ENCODE data around the gene GNAT1. TPM values are rescaled to one million over a fixed set of nuclear protein-coding genes. Genes with fewer than 3 reads are reported as not detected.
"Not testable (repeated sequence)": the region's sequence is repeated elsewhere in the genome, so short reads cannot be mapped to it uniquely, and the experiment has no call there.

GNAT1 gene
- total and polyA plus RNA-seq, 2 experiments from 2014 or later = not detected

DNA sequence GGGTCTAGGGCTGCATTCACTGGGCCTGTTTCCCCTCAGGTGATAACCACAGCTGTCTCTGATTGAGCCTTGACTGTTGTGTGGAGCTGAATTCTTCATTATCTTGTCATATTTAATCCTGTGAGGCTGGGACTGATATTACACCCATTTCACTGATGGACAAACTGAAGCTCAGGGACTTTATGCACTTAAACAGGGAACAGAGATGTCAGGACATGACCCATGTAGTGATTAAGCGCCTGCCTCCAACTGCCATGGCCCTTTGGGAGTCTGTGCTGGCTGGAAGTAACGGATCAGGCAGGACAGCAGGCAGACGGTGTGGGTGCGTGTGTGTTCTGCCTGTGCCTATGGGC is 52.1 kb downstream of the GNAT1 start:
- in situ Hi-C loops (cut with MboI) = no loop called here
- H3F3A ChIP-seq (ENCODE audit: insufficient read depth) = peaks cover 41% of the 10 kb centered on the region
- 0 out of 2 replicates have a peak overlapping the region, but pooled peaks have one; percentile 20 for H3K9ac ChIP-seq
- peak overlapping the region; percentile 61 for H3K27ac ChIP-seq
- H2AFZ ChIP-seq = no peak overlapping the region
- H4K20me1 ChIP-seq (ENCODE audit: insufficient read depth) = no peaks in the 10 kb centered on the region
- TF ChIP-seq EZH2phosphoT487 (IDR thresholded peaks at IDR 0.05; ENCODE audit: insufficient read depth, low read depth) = no peak
- no peak for TF ChIP-seq EZH2 (IDR thresholded peaks at IDR 0.05; ENCODE audit: insufficient read depth, poor library complexity, severe bottlenecking)
- H3K9me2 ChIP-seq (ENCODE audit: insufficient read depth) = no peaks in the 10 kb centered on the region
- peaks cover 50% of the 10 kb centered on the region for H3K4me1 ChIP-seq (ENCODE audit: insufficient read depth)
- 88 to 97% methylated on average over 4 of the region's 4 CpGs for WGBS, 2 experiments (ENCODE audit: low coverage in 1 of 2, low lambda C conversion rate in 2 of 2, missing lambda C conversion rate in 2 of 2)
- H3K4me2 ChIP-seq (ENCODE audit: unreplicated experiment) = peak overlapping the region; percentile 3
- no peak overlapping the region for H3K4me3 ChIP-seq
- no peak for DNase-seq
- H3K27me3 ChIP-seq (replicated peaks; ENCODE audit: insufficient read depth) = no peaks in the 10 kb centered on the region
- H3K79me2 ChIP-seq (ENCODE audit: insufficient read depth) = peaks cover 92% of the 10 kb centered on the region
- H3K36me3 ChIP-seq (ENCODE audit: low read depth) = no peaks in the 10 kb centered on the region; the same call in 1 of the 2 replicates
- no peaks in the 10 kb centered on the region for H3K9me3 ChIP-seq (ENCODE audit: low read depth)

DNA sequence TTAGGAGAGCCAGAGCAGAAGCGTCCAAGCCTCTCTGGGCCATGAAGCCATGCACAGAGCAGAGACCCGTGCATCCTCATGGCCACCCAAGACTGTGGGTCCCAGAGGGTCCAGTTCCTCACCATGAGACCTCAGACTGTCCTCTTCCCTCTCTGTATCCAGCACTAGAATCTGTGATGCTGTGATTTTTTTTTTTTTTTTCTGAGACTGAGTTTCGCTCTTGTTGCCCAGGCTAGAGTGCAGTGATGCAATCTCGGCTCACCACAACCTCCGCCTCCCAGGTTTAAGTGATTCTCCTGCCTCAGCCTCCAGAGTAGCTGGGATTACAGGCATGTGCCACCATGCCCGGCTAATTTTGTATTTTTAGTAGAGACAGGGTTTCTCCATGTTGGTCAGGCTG is 53.4 kb downstream of the GNAT1 start:
- Histone ChIP-seq H3K79me2 (ENCODE audit: insufficient read depth) (peaks cover 92% of the 10 kb centered on the region), H3K4me1 (ENCODE audit: insufficient read depth) (peaks cover 50% of the 10 kb centered on the region), H3K27ac (peak overlapping the region; percentile 91), H3K9ac (peak overlapping the region; percentile 77), H3F3A (ENCODE audit: insufficient read depth) (peaks cover 41% of the 10 kb centered on the region)
- H3K9me2 ChIP-seq (ENCODE audit: insufficient read depth); H4K20me1 ChIP-seq (ENCODE audit: insufficient read depth); H3K4me3 ChIP-seq; DNase-seq; H3K4me2 ChIP-seq (ENCODE audit: unreplicated experiment); H3K36me3 ChIP-seq (ENCODE audit: low read depth); H3K27me3 ChIP-seq (replicated peaks; ENCODE audit: insufficient read depth); H2AFZ ChIP-seq; H3K9me3 ChIP-seq (ENCODE audit: low read depth); in situ Hi-C loops (cut with MboI): not testable (repeated sequence)
- 81 to 88% methylated on average over 6 of the region's 6 CpGs for WGBS, 2 experiments (ENCODE audit: low coverage in 1 of 2, low lambda C conversion rate in 2 of 2, missing lambda C conversion rate in 2 of 2)

DNA sequence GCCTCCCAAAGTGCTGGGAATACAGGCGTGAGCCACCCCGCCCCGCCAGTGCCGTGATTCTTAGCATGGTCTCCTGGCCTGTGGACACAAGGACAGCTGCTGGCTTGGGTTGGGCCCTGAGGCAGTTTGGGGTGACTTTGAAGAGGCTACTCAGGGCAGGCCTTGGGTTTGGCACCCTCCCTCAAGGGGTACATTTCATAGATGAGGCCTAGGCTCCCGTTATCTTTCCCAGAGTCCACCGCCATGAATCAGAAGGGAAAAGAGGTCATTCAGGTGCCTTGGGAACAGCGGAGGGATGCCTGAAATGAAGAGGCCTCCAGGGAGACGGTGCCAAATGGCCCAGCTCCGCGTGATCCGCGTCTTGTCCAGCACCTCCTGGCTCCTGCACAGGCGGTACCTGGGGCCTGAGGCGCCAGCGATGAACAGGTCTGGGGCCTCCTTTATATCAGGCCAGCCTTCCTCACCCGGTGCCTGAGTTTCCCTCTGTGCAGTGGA is 53.9 kb downstream of the GNAT1 start:
- H3K4me2 ChIP-seq (ENCODE audit: unreplicated experiment) = peak overlapping the region; percentile 82
- TF ChIP-seq EZH2 (IDR thresholded peaks at IDR 0.05; ENCODE audit: insufficient read depth, poor library complexity, severe bottlenecking) (no peak), EZH2phosphoT487 (IDR thresholded peaks at IDR 0.05; ENCODE audit: insufficient read depth, low read depth) (no peak)
- 63 to 68% methylated on average over 16 of the region's 16 CpGs for WGBS, 2 experiments (ENCODE audit: low coverage in 1 of 2, low lambda C conversion rate in 2 of 2, missing lambda C conversion rate in 2 of 2)
- in situ Hi-C loops (cut with MboI) = no loop called here
- no peaks in the 10 kb centered on the region for H3K9me3 ChIP-seq (ENCODE audit: low read depth)
- peak overlapping the region; percentile 62 for H3K4me3 ChIP-seq
- no peaks in the 10 kb centered on the region; the same call in 1 of the 2 replicates for H3K36me3 ChIP-seq (ENCODE audit: low read depth)
- no peaks in the 10 kb centered on the region for H3K9me2 ChIP-seq (ENCODE audit: insufficient read depth)
- peaks cover 44% of the 10 kb centered on the region for H3F3A ChIP-seq (ENCODE audit: insufficient read depth)
- DNase-seq = no peak
- peaks cover 50% of the 10 kb centered on the region for H3K4me1 ChIP-seq (ENCODE audit: insufficient read depth)
- H3K79me2 ChIP-seq (ENCODE audit: insufficient read depth) = peaks cover 92% of the 10 kb centered on the region
- peak overlapping the region; percentile 91 for H3K27ac ChIP-seq
- no peaks in the 10 kb centered on the region for H4K20me1 ChIP-seq (ENCODE audit: insufficient read depth)
- no peaks in the 10 kb centered on the region for H3K27me3 ChIP-seq (replicated peaks; ENCODE audit: insufficient read depth)
- peak overlapping the region; percentile 77 for H3K9ac ChIP-seq
- H2AFZ ChIP-seq = no peak overlapping the region

DNA sequence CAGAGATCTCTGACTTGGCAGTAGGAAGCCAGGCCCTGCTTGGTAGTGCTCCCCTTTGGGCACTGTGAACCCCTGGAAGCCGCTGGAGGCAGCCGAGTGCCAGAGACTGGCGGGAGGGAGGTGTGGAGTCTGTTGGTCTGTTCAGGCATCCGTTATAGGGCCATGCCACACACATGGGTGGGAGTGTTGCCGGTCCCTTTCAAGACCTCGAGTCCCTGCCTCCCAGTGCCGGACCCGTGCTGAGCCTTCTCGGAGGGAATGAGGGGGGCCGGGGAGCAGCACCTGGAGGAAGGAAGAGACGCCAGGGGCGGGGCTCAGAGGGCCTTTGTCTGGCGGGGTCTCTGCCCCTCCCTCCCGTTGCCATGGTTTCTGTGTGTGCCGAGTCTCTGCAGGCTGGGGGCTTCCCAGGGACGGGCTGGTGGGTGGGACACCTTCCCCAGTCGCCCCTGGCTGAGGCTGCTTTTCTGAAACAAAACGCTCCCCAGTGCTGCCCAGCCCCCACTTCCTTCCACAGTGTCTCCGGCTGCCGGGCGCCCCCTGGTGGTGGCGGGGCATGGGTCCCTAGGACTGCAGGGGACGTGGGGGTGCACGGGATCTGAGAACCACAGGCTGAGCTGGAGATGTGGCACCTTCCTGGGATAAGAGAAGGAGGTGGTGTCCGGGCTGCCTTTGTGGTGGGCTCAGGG is 54.6 kb downstream of the GNAT1 start:
- H3K4me2 ChIP-seq (ENCODE audit: unreplicated experiment) = peak overlapping the region; percentile 82
- H3K9me2 ChIP-seq (ENCODE audit: insufficient read depth) = no peaks in the 10 kb centered on the region
- peak overlapping the region; percentile 77 for H3K9ac ChIP-seq
- in situ Hi-C loops (cut with MboI) = no loop called here
- WGBS, 2 experiments (ENCODE audit: low coverage in 1 of 2, low lambda C conversion rate in 2 of 2, missing lambda C conversion rate in 2 of 2) = 4 to 7% methylated on average over 19 to 24 of the region's 25 CpGs
- no peaks in the 10 kb centered on the region; the same call in 1 of the 2 replicates for H3K36me3 ChIP-seq (ENCODE audit: low read depth)
- peak overlapping the region; percentile 62 for H3K4me3 ChIP-seq
- H3K27me3 ChIP-seq (replicated peaks; ENCODE audit: insufficient read depth) = no peaks in the 10 kb centered on the region
- H2AFZ ChIP-seq = no peak overlapping the region
- TF ChIP-seq EZH2 (IDR thresholded peaks at IDR 0.05; ENCODE audit: insufficient read depth, poor library complexity, severe bottlenecking) = no peak
- no peak for TF ChIP-seq EZH2phosphoT487 (IDR thresholded peaks at IDR 0.05; ENCODE audit: insufficient read depth, low read depth)
- DNase-seq = peak; percentile 94
- H3K4me1 ChIP-seq (ENCODE audit: insufficient read depth) = peaks cover 50% of the 10 kb centered on the region
- peaks cover 92% of the 10 kb centered on the region for H3K79me2 ChIP-seq (ENCODE audit: insufficient read depth)
- peaks cover 45% of the 10 kb centered on the region for H3F3A ChIP-seq (ENCODE audit: insufficient read depth)
- peak overlapping the region; percentile 91 for H3K27ac ChIP-seq
- H3K9me3 ChIP-seq (ENCODE audit: low read depth) = no peaks in the 10 kb centered on the region
- H4K20me1 ChIP-seq (ENCODE audit: insufficient read depth) = no peaks in the 10 kb centered on the region
